Raji (cell line): ENCODE data around the gene SLC4A4.

Source experiments
- POLR2A ChIP-seq: IDR thresholded peaks from 2 replicates; pipeline ENCODE4 v1.6.1; 2011; ENCODE audit warnings: low read depth, low read length, control low read depth; ENCODE audit not compliant: insufficient read depth

Gene SLC4A4

GRCh38 chr4:71609167-71609566, 270.3 kb downstream of the SLC4A4 start:
- TF ChIP-seq POLR2A = no peak

GRCh38 chr4:71609651-71610050, 270.8 kb downstream of the SLC4A4 start:
- no peak for TF ChIP-seq POLR2A

GRCh38 chr4:71614621-71615020, 275.8 kb downstream of the SLC4A4 start:
- no peak for TF ChIP-seq POLR2A

GRCh38 chr4:71616168-71616811, 277.5 kb downstream of the SLC4A4 start:
- TF ChIP-seq POLR2A = no peak
